IMR-90 (cell line): ENCODE results near the gene NR2F2. TPM values are rescaled to one million over a fixed set of nuclear protein-coding genes. Genes with fewer than 3 reads are reported as not detected.
A peak's percentile ranks its signal among the peaks of the same experiment; 100 is the strongest.

Experiments
- ATAC-seq: fragments of 200-7000 bp; cut with Tn5 transposase; 2 replicates; pipeline ENCODE4 v1.9.1; 2020; ENCODE audit warnings: low read depth, mild to moderate bottlenecking, moderate library complexity
- BruUV-seq: library from RNA; stranded (reverse); fragments of 400-500 nt; replicated peaks from 2 replicates; lab custom pipeline; 2021; lab: Mats Ljungman, UMichigan
- CTCF ChIA-PET: fragments of 300-600 bp; formaldehyde crosslinking; extraction: SDS; loops from one replicate; lab custom pipeline; 2021; ENCODE audit warnings: antibody characterized with exemption; lab: Yijun Ruan, JAX
- POLR2A ChIA-PET: fragments of 300-600 bp; sonication (Branson Sonifier 250); formaldehyde crosslinking; loops from one replicate; lab custom pipeline; 2022; ENCODE audit warnings: antibody characterized with exemption; ENCODE audit not compliant: unreplicated experiment; lab: Charles Lee
- DNase-seq: peaks from one replicate; pipeline ENCODE4 v3.0.0; 2013
- H2AFZ ChIP-seq: replicated peaks from 2 replicates; pipeline ENCODE3; 2013; ENCODE audit warnings: low read length, mild to moderate bottlenecking; ENCODE audit not compliant: poor library complexity
- H2AK5ac ChIP-seq: 2 replicates; pipeline ENCODE4 v1.6.1; 2013; ENCODE audit warnings: low read depth, low read length, inconsistent platforms
- H2AK9ac ChIP-seq: replicated peaks from 2 replicates; pipeline ENCODE3; 2013; ENCODE audit warnings: mild to moderate bottlenecking, low read depth, low read length, moderate library complexity; ENCODE audit not compliant: poor library complexity
- H2BK120ac ChIP-seq: 2 replicates; pipeline ENCODE4 v1.6.1; 2013; ENCODE audit warnings: low read depth, low read length, inconsistent platforms
- H2BK15ac ChIP-seq: 3 replicates; pipeline ENCODE4 v1.6.1; 2013; ENCODE audit warnings: low read depth, low read length, inconsistent platforms
- H2BK20ac ChIP-seq: 2 replicates; pipeline ENCODE4 v1.6.1; 2013; ENCODE audit warnings: low read depth, mild to moderate bottlenecking, inconsistent platforms, low read length, moderate library complexity
- H2BK5ac ChIP-seq: 2 replicates; pipeline ENCODE4 v1.6.1; 2013; ENCODE audit warnings: mild to moderate bottlenecking, low read depth, low read length, inconsistent platforms; ENCODE audit not compliant: poor library complexity, severe bottlenecking
- H3K14ac ChIP-seq: replicated peaks from 2 replicates; pipeline ENCODE4 v1.6.1; 2013; ENCODE audit warnings: low read depth, low read length, inconsistent platforms
- H3K18ac ChIP-seq: 2 replicates; pipeline ENCODE4 v1.6.1; 2013; ENCODE audit warnings: low read depth, low read length, control low read depth
- H3K23ac ChIP-seq: 2 replicates; pipeline ENCODE4 v1.6.1; 2013; ENCODE audit warnings: low read depth, low read length, inconsistent platforms
- H3K27ac ChIP-seq: 2 replicates; pipeline ENCODE4 v1.5.1; 2013; ENCODE audit warnings: mild to moderate bottlenecking, control low read depth, low read length; ENCODE audit not compliant: insufficient read depth
- H3K27me3 ChIP-seq: 2 replicates; pipeline ENCODE4 v1.6.1; 2013; ENCODE audit warnings: low read length; ENCODE audit not compliant: control insufficient read depth, insufficient read depth
- H3K36me3 ChIP-seq: 2 replicates; pipeline ENCODE4 v1.6.1; 2013; ENCODE audit warnings: low read length, mixed read lengths; ENCODE audit not compliant: control insufficient read depth, insufficient read depth
- H3K4ac ChIP-seq: 2 replicates; pipeline ENCODE4 v1.6.1; 2013; ENCODE audit warnings: low read depth, low read length, inconsistent platforms
- H3K4me1 ChIP-seq: 2 replicates; pipeline ENCODE4 v1.6.1; 2013; ENCODE audit warnings: low read length, mixed read lengths; ENCODE audit not compliant: control insufficient read depth, insufficient read depth
- H3K4me2 ChIP-seq: 2 replicates; pipeline ENCODE4 v1.6.1; 2013; ENCODE audit warnings: low read depth, mild to moderate bottlenecking, control low read depth, low read length, moderate library complexity
- H3K4me3 ChIP-seq: 2 replicates; pipeline ENCODE4 v1.5.1; 2013; ENCODE audit warnings: low read depth, mild to moderate bottlenecking, control low read depth, low read length, moderate library complexity; ENCODE audit not compliant: insufficient read depth
- H3K56ac ChIP-seq: 2 replicates; pipeline ENCODE4 v1.6.1; 2013; ENCODE audit warnings: low read length, inconsistent platforms; ENCODE audit not compliant: insufficient read depth; ENCODE audit errors: extremely low read depth
- H3K79me1 ChIP-seq, 2 experiments: 2 replicates each; pipeline ENCODE4 v1.6.1; 2013; ENCODE audit warnings: low read length in 2 of 2, inconsistent platforms in 1 of 2, low read depth in 1 of 2
- H3K9ac ChIP-seq: 2 replicates; pipeline ENCODE4 v1.6.1; 2013; ENCODE audit warnings: low read depth, low read length, control low read depth
- H3K9me1 ChIP-seq: 2 replicates; pipeline ENCODE4 v1.6.1; 2013; ENCODE audit warnings: low read length, inconsistent platforms; ENCODE audit not compliant: insufficient read depth
- H3K9me3 ChIP-seq: 2 replicates; pipeline ENCODE4 v1.6.1; 2013; ENCODE audit warnings: low read length; ENCODE audit not compliant: control insufficient read depth, insufficient read depth
- H4K20me1 ChIP-seq: 2 replicates; pipeline ENCODE4 v1.6.1; 2013; ENCODE audit warnings: low read length, inconsistent platforms; ENCODE audit not compliant: insufficient read depth
- H4K5ac ChIP-seq: 2 replicates; pipeline ENCODE4 v1.6.1; 2013; ENCODE audit warnings: mild to moderate bottlenecking, low read depth, low read length, control low read depth
- H4K8ac ChIP-seq, 2 experiments: 2 replicates each; pipeline ENCODE4 v1.6.1; 2013; ENCODE audit warnings: low read depth in 2 of 2, low read length in 2 of 2, control low read depth in 1 of 2, inconsistent platforms in 1 of 2
- H4K91ac ChIP-seq: 2 replicates; pipeline ENCODE4 v1.6.1; 2013; ENCODE audit warnings: low read depth, low read length, inconsistent platforms; ENCODE audit not compliant: insufficient read depth
- BHLHE40 ChIP-seq: fragments of 150-350 bp; IDR thresholded peaks from 2 replicates; pipeline ENCODE4 v1.6.1; 2016; ENCODE audit warnings: mild to moderate bottlenecking, low read depth, low read length
- CEBPB ChIP-seq: IDR thresholded peaks from 2 replicates; pipeline ENCODE4 v1.6.1; 2012; ENCODE audit warnings: low read depth, low read length, improper control_type of control experiment
- CHD1 ChIP-seq: IDR thresholded peaks from 2 replicates; pipeline ENCODE4 v1.6.1; 2012; ENCODE audit warnings: low read depth, low read length, improper control_type of control experiment
- CTCF ChIP-seq: conservative IDR thresholded peaks from 2 replicates; pipeline ENCODE4 v1.5.1; 2012; ENCODE audit warnings: mild to moderate bottlenecking, low read depth, low read length, improper control_type of control experiment
- ELK1 ChIP-seq: fragments of 150-350 bp; IDR thresholded peaks from 2 replicates; pipeline ENCODE4 v1.6.1; 2016; ENCODE audit warnings: low read depth, mild to moderate bottlenecking, low read length, moderate library complexity, borderline replicate concordance
- FOS ChIP-seq: fragments of 150-350 bp; IDR thresholded peaks from 2 replicates; pipeline ENCODE4 v1.6.1; 2016; ENCODE audit warnings: low read depth, low read length
- MAFK ChIP-seq: IDR thresholded peaks from 2 replicates; pipeline ENCODE4 v1.6.1; 2012; ENCODE audit warnings: low read depth, low read length, improper control_type of control experiment
- MAZ ChIP-seq: IDR thresholded peaks from 2 replicates; pipeline ENCODE4 v1.6.1; 2012; ENCODE audit warnings: low read depth, mild to moderate bottlenecking, low read length, improper control_type of control experiment, moderate library complexity, borderline replicate concordance
- MXI1 ChIP-seq: IDR thresholded peaks from 2 replicates; pipeline ENCODE4 v1.6.1; 2012; ENCODE audit warnings: low read depth, mild to moderate bottlenecking, low read length, moderate library complexity, borderline replicate concordance
- NFE2L2 ChIP-seq: fragments of 150-350 bp; IDR thresholded peaks from 2 replicates; pipeline ENCODE4 v1.6.1; 2016; ENCODE audit warnings: low read depth, mild to moderate bottlenecking, low read length
- POLR2A ChIP-seq: IDR thresholded peaks from 2 replicates; pipeline ENCODE4 v1.6.1; 2012; ENCODE audit warnings: mild to moderate bottlenecking, low read depth, low read length
- RCOR1 ChIP-seq: IDR thresholded peaks from 2 replicates; pipeline ENCODE4 v1.6.1; 2012; ENCODE audit warnings: mild to moderate bottlenecking, low read length, improper control_type of control experiment; ENCODE audit not compliant: insufficient replicate concordance
- RFX5 ChIP-seq: IDR thresholded peaks from 2 replicates; pipeline ENCODE4 v1.8.0; 2012; ENCODE audit warnings: low read depth, mild to moderate bottlenecking, low read length, moderate library complexity
- SMC3 ChIP-seq: fragments of 150-350 bp; IDR thresholded peaks from 2 replicates; pipeline ENCODE4 v1.6.1; 2016; ENCODE audit warnings: low read depth, mild to moderate bottlenecking, antibody characterized with exemption, low read length, moderate library complexity
- USF2 ChIP-seq: fragments of 150-350 bp; IDR thresholded peaks from 2 replicates; pipeline ENCODE4 v1.6.1; 2017; ENCODE audit warnings: mild to moderate bottlenecking, antibody characterized with exemption, low read length, low read depth
- WGBS, 2 experiments: methylation state at CpG; one replicate each; pipeline versions ENCODE4 v1.1.5 to v1.1.7; 2013; ENCODE audit warnings: missing lambda C conversion rate in 2 of 2; ENCODE audit not compliant: insufficient read length in 1 of 2; ENCODE audit errors: extremely low coverage in 2 of 2; 5-methylcytosine and 5-hydroxymethylcytosine counted together
- dilution Hi-C: fragments of 300-500 bp; cut with HindIII; formaldehyde crosslinking; loops from one replicate; pipeline ENCODE4 v1.14.3; 2018; ENCODE audit warnings: low sequenced_read_pairs; ENCODE audit not compliant: unreplicated experiment
- in situ Hi-C: fragments of 300-500 bp; cut with MboI; formaldehyde crosslinking; loops from 3 replicates; pipeline ENCODE4 v1.14.3; 2019; ENCODE audit warnings: low sequenced_read_pairs, inconsistent platforms, mixed read lengths
- intact Hi-C: fragments of 100-400 bp; cut with micrococcal nuclease; formaldehyde crosslinking; loops from 2 replicates; pipeline ENCODE4 v1.10.0; 2022
- polyA plus RNA-seq, 3 experiments: library from polyadenylated mRNA; depleted of rRNA; stranded (reverse); fragments of >200 nt; gene quantifications; 2 replicates each; pipeline ENCODE4 v1.2.3, GENCODE V29; 2012; ENCODE audit warnings: low replicate concordance in 1 of 3
- total RNA-seq: library from RNA; depleted of rRNA; stranded (reverse); fragments of >200 nt; gene quantifications from 2 replicates; pipeline ENCODE4 v1.2.3, GENCODE V29; 2012

Gene NR2F2
- total and polyA plus RNA-seq, 2 of the 4 experiments (the other 2 are of a cell fraction), result 20.3 to 161 TPM

GRCh38 chr15:96312641-96313335 lies 17.7 kb upstream of the NR2F2 start:
- Histone ChIP-seq H3K4me3 (no peak overlapping the region), H3K36me3 (no peaks in the 10 kb centered on the region), H3K4ac (no peak overlapping the region), H3K79me1 (peaks cover 0 to 3% of the 10 kb centered on the region in 2 experiments; a peak in 1 of 4 replicates), H4K91ac (no peak overlapping the region), H4K8ac (no peak overlapping the region), H3K4me1 (no peaks in the 10 kb centered on the region), H2BK5ac (no peak overlapping the region), H3K14ac (no peak overlapping the region), H3K9ac (no peak overlapping the region), H3K18ac (no peak overlapping the region), H3K56ac (no peak overlapping the region), H3K27me3 (no peaks in the 10 kb centered on the region), H2AK5ac (no peak overlapping the region), H3K27ac (no peak overlapping the region), H2BK15ac (no peak overlapping the region), H4K5ac (no peak overlapping the region), H3K23ac (no peak overlapping the region), H2AFZ (no peak overlapping the region), H3K9me1 (no peaks in the 10 kb centered on the region), H3K9me3 (no peaks in the 10 kb centered on the region), H2BK20ac (no peak overlapping the region), H3K4me2 (no peak overlapping the region), H2BK120ac (no peak overlapping the region), H4K20me1 (no peaks in the 10 kb centered on the region), H2AK9ac (no peak overlapping the region)
- DNase-seq, result peak; percentile 52
- no TSS peak for BruUV-seq
- POLR2A ChIA-PET, result no interaction called here
- intact Hi-C loops (no loop called here), dilution Hi-C loops (no loop called here), in situ Hi-C loops (no loop called here)
- no CpG with 5 or more reads among the region's 4 CpGs for WGBS, 2 experiments
- CTCF ChIA-PET, result no interaction called here
- no peak for TF ChIP-seq USF2
- TF ChIP-seq SMC3, result no peak
- no peak for TF ChIP-seq BHLHE40
- TF ChIP-seq ELK1, result no peak
- TF ChIP-seq MAZ, result no peak
- no peak for TF ChIP-seq MAFK
- TF ChIP-seq CEBPB, result no peak
- no peak for TF ChIP-seq CHD1
- TF ChIP-seq RFX5, result no peak
- no peak for TF ChIP-seq RCOR1
- TF ChIP-seq FOS, result no peak
- no peak for TF ChIP-seq NFE2L2
- TF ChIP-seq MXI1, result no peak
- no peak for TF ChIP-seq CTCF
- no peak for TF ChIP-seq POLR2A
- no peak; the same call in 1 of the 2 replicates for ATAC-seq
